Measurements from ENCODE around the gene TMPO.
A peak's percentile ranks its signal among the peaks of the same experiment; 100 is the strongest.
"Not testable (repeated sequence)": the region's sequence is repeated elsewhere in the genome, so short reads cannot be mapped to it uniquely, and the experiment has no call there.

Gene TMPO

GRCh38 chr12:98515287-98516110, at the start of gene TMPO:
Gene TMPO, plus strand, starts transcription at chr12:98515590. Its CDS starts 278 bp downstream, at chr12:98515868.
- peak; percentile 97 for DNase-seq

GRCh38 chr12:98465950-98466602, 49.3 kb upstream of the TMPO start:
- DNase-seq: no peak

- DNase-seq: no peak
Observed at GRCh38 chr12:98466640-98467400, 48.6 kb upstream of the TMPO start.

- no peak for DNase-seq
Observed at GRCh38 chr12:98469109-98469508, 46.3 kb upstream of the TMPO start.

GRCh38 chr12:98470469-98471082, 44.8 kb upstream of the TMPO start:
- DNase-seq: no peak

GRCh38 chr12:98471085-98471484, 44.3 kb upstream of the TMPO start:
- DNase-seq: no peak

- DNase-seq: no peak
Observed at GRCh38 chr12:98475565-98475908, 39.9 kb upstream of the TMPO start.

- DNase-seq: no peak
Observed at GRCh38 chr12:98478606-98479005, 36.8 kb upstream of the TMPO start.

GRCh38 chr12:98483621-98484503, 31.5 kb upstream of the TMPO start:
- no peak for DNase-seq

GRCh38 chr12:98485792-98486340, 29.5 kb upstream of the TMPO start:
- DNase-seq: no peak

- not testable (repeated sequence) for DNase-seq
Observed at GRCh38 chr12:98488416-98488815, 27.0 kb upstream of the TMPO start.

- DNase-seq: no peak
Observed at GRCh38 chr12:98489176-98489575, 26.2 kb upstream of the TMPO start.

- peak; percentile 95 for DNase-seq
Observed at GRCh38 chr12:98490501-98491453, 24.6 kb upstream of the TMPO start.

- no peak for DNase-seq
Observed at GRCh38 chr12:98492580-98493140, 22.7 kb upstream of the TMPO start.

- not testable (repeated sequence) for DNase-seq
Observed at GRCh38 chr12:98501266-98501629, 14.1 kb upstream of the TMPO start.

- DNase-seq: peak; percentile 94
Observed at GRCh38 chr12:98503342-98503591, 12.1 kb upstream of the TMPO start.

- DNase-seq: peak; percentile 98
Observed at GRCh38 chr12:98503592-98504367, 11.6 kb upstream of the TMPO start.

- no peak for DNase-seq
Observed at GRCh38 chr12:98504368-98504617, 11.1 kb upstream of the TMPO start.

GRCh38 chr12:98509063-98509462, 6.3 kb upstream of the TMPO start:
- DNase-seq: no peak

- DNase-seq: not testable (repeated sequence)
Observed at GRCh38 chr12:98511806-98512205, 3.6 kb upstream of the TMPO start.

Measured in NCI-H69 (cell line).